Melanocyte of skin (primary cell): Measurements from ENCODE around the gene CENPA. TPM values are rescaled to one million over a fixed set of nuclear protein-coding genes. Genes with fewer than 3 reads are reported as not detected.

Experiments used
- total RNA-seq, 2 donors: library from RNA; depleted of rRNA; stranded (reverse); fragments of >200 nt; gene quantifications; 2 replicates each; pipeline ENCODE4 v1.2.3, GENCODE V29; 2012

Gene CENPA
- 10 to 100 TPM in 1 of 2 donors, 1 to 10 TPM in 1; 10.0 to 24.3 TPM for total RNA-seq

GRCh38 chr2:26785431-26786206 lies at the start of gene CENPA:
TSS of gene CENPA (plus strand) at chr2:26786056. CDS start at chr2:26786197, 141 bp downstream.

GRCh38 chr2:26764078-26764887 lies 21.6 kb upstream of the CENPA start, which contains the start of gene SLC35F6:
TSS of gene SLC35F6 (plus strand) at chr2:26764284. CDS start at chr2:26764350, 66 bp downstream.

Other genes with a start within 250 kb of the CENPA start
- gene CIB4, start 144.7 kb upstream of the CENPA start, total RNA-seq: not detected
- under 1 TPM; under 0.01 to 0.33 TPM for gene KCNK3, start 93.3 kb upstream of the CENPA start, total RNA-seq
- 100 to 1,000 TPM in 1 of 2 donors, 10 to 100 TPM in 1; 90.9 to 118 TPM for gene SLC35F6, start 21.8 kb upstream of the CENPA start, total RNA-seq
- not detected for gene DPYSL5, start 62.1 kb downstream of the CENPA start, total RNA-seq
- 1 to 10 TPM; 4.0 to 5.2 TPM for gene MAPRE3, start 184.6 kb downstream of the CENPA start, total RNA-seq
- 10 to 100 TPM; 43.7 to 47.6 TPM for gene TMEM214, start 246.9 kb downstream of the CENPA start, total RNA-seq